GM18868 (cell line): Measurements from ENCODE around the gene SLC38A11.

ENCODE experiments used
- ATAC-seq: cut with Tn5 transposase; IDR thresholded peaks from one replicate; pipeline ENCODE4 v1.9.1; 2021; ENCODE audit warnings: mild to moderate bottlenecking, moderate library complexity; ENCODE audit not compliant: unreplicated experiment

Gene SLC38A11

DNA sequence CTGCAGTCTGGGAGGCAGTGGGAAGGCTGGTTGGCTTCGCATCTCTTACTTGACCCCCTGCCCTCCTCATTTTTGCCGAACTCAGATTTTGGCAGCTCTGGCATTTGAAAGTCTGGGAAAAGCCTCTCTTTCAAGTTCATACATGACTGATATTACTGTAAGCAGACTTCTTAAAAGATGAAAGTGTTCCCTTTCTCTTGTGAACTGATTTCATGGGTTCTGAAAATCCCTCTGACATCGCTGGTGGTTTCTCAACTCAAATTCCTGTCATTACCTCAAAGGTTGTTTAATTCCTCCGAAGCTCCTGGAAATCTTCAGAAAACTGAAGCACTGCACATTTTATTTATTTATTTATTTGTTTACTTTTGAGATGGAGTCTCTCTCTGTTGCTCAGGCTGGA, 16.9 kb upstream of the SLC38A11 start:
- ATAC-seq = no peak

DNA sequence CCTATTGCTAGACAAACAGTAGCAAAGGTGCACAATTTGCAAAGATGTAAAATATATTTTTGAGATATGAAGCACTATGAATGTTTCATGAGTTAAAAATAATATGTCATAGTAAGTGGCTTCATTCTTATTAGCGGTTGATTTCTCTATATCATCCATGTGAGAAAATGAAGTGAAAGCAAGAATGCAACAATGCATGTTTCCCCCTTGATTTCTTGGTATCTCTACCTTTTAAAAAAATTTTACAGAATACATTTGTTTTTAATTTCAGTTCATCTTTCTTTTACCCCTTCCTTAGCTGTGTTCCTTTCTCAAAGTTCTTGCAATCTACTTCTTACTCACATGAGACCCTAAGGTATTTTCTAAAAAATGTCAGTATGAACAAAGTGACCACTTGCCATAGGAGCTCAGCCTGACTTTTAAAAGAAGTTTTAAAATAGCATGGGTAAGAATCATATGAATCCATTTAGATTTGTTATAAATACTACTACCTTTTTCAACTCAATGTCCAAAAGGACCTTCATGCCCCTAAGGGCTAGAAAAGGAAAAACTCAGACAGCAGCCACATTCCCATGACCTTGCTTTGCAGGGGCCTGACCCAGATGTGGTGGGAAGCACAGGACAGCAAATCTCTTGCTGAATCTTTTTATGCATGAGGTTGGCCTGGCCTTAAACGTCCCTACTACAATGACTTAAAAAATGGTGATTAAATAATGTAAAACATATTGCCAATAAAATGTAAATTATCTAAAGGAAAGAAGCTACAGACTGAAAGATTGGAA, 14.8 kb upstream of the SLC38A11 start:
- no peak for ATAC-seq

DNA sequence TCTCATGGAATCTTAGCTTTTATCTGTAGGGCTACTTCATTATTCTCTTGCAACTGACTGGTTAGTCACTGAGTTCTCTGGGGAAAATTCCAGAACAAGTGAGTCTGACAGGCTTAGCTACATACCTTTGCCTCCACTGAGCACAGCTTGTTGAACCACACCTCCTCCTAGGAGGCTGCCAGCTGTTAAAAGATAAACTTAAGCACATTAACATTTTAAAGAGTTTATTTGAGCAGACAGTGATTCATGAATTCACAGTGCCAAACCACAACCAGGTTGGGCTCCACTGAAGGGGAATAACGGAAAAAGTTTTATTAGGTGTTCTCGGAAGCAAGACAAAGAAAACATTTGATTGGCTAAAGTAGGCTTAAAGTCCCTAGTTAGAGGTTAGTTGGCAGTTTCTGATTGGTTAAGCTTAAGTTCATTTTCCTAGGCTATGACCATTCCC, 12.5 kb upstream of the SLC38A11 start:
- ATAC-seq = no peak

DNA sequence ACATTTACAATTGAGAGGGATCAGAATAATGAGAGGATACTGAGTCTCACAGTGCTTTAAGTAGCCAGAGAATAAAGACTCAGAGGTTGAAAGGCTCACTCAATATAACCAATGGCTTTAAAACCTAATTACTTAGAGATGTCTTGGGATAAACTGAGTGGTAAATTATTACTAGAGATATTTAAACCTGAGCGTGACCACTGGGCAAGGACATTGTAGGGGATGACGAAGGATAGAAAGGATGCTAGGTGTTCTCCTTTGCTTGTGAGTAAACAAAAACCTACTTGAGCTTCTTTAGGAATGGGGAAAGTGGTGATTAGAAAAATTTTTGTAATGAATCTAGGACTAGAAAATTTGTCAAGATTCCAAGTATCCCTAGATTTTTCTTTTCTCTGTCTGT, 12.0 kb upstream of the SLC38A11 start:
- ATAC-seq = no peak

DNA sequence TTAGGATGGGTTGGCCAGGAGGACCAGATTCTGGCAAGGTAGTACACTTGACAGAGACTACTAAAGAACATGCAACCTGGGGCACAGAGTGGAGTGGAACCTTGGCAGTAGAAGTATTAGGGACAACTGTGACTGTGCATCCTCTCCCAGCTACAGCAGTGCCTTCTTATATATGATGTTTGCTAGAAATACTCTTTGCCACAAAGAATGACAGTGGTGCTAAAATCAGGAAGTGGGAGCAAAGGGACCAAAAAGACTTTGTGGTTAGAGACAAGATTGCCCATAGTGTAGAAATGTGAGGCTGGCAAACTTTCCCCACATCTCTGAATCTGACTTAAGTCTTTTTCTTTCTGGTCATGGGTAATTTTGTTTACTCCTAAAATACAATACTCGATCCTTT, 9.4 kb upstream of the SLC38A11 start:
- no peak for ATAC-seq

DNA sequence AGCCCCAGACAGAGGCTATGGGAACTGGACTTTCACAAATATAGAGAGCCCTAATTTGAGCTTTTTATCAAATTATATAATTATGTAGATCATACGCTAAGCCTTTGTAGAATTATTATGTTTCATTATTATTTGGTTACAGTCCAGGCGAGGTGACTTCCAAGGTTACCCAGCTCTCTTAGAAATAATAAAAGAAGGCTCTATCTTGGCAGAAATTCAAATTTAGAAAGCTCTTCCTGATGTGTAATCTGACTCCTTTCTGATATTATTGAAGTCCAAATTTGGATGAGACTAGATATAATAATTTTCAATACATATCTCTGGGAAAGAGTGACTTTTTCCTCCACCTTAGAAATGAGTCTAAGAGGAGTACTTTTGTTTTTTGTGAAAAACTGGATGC, 4.8 kb upstream of the SLC38A11 start:
- no peak for ATAC-seq

DNA sequence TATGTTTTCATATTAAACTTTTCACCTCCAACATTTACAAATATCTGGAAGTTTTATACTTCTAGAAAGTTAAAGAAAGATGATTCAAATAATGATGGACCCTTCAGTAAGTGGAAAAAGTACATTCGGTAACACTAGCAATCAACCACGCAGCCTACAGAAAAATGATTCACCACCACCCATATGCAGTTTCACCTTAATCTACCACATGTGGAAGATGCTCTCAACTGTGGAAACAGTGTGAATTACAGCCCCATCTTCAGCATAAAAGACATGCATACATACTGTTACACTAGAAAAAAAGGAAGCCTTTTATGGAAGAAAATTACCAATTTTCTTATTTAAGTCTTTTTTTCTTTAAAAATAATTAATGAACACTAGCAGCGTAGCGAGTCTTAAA, 1.1 kb downstream of the SLC38A11 start:
- no peak for ATAC-seq

DNA sequence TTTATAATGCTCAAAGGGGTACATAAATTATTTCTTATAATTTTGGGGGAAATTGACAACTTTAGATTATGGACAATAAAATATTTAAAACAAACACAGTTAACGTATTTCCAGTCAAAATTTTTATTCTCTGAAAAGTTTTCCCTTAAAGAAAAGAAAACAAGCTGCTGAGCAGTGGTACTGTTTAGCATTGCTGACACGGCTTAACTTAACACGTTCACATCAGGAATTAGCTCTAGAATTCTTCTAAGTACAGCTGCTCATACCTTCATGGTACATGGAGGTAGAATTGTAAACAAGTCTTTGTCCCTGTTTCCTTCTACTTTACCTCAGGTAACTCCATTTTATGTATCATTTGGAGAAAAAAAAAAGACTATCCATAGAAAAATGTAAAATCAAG, 2.0 kb downstream of the SLC38A11 start:
- no peak for ATAC-seq

DNA sequence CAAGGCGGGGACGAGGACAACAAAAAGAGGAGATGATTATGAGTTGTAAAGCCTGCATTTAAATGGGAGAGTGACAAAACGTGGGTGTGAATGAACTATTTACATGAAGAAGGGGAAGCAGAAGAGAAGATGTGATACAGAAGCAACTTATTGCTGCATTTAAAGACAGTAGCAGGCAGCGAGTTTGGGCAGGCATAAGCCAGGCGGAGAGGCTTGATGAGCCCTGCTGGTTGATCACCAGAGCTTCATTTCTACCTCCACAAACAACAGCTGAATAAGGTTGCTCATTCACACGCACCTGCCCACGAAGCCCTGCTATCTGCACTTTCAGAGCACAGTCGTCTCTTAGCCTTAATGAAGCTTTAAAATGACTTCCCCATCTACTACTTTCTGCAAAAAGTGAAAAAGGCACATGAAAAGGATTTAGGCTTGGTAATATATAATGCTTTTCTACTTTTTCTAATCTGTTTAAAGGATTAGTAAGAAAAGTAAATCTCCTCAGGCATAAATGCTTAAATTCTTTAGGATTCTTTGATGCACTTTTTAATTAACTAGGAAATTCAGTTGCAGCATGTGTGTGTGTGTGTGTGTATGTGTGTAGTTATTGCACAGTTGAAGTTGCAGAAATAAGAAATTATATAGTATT, 3.1 kb downstream of the SLC38A11 start:
- ATAC-seq = no peak

DNA sequence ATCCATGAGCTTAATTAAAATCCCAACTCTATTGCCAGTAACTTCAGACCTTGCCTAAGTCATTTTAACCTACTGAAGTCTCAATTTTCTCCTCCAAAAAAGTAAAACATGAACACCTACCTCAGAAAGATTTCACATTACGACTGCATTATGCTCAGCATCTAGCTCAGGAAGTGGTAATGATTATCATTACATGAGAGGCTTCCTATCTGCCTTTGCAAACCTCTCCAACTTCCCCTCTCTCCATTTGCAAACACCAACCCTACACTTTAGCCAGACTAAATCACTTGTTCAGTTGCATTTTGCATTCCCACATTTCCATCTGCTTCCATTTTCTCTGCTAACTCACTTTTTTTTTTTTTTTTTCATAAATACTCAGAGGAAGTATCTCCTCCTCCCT, 6.8 kb downstream of the SLC38A11 start:
- no peak for ATAC-seq

DNA sequence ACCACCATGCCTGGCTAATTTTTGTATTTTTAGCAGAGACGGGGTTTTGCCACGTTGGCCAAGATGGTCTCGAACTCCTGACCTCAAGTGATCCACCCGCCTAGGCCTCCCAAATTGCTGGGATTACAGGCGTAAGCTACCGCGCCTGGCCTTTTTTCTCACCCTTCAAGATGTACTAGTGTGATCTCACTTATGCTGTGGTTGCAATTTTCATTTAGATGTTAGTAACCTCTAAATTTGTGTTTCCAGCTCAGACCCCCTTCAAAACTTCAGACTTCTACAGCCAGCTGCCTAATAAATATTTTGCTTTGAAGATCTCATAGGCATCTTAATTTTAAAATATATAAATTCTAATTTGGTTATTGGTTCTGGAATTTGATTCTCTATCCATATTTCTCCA, 8.0 kb downstream of the SLC38A11 start:
- no peak for ATAC-seq

DNA sequence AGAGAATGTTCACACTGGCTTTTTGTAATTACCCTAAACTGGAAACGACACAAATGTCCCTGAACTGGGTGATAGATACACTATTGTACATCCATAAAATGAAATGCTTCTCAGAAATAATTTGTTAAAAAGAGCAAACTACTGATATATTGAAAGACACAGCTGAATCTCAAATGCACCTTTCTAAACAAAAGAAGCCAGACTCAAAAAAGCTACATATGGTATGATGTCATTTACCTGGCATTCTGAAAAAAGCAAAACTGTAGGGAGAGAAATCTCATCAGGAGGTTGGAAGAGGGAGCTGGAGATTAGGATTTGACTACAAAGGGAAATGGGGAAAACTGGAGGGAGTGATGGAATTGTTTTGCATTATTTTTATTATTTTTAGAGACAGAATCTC, 12.0 kb downstream of the SLC38A11 start:
- no peak for ATAC-seq

DNA sequence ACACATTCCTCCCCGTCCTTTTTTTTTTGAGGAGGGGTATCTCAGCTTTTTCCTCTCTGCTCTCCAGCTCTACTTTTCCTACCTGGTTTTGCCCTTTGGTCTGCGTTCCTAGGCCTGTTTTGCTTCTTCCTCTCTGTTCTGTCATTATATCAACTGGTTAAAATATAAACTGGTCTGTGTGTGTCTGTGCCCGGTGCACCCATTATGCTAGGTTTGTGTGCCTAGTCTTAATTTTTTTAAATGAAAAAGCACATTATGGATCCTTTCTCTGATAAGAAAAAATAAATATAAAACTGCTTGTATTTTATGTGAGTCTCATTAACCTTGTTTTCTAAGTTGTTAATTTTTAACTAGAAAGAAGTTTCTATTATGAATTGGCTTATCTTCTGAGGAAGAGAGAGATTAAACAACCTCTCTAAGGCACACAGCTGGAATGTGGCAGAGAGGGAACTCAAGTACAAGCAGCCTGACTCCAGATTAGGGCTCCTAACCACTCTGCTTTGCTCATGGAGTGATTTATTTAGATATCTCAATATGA, 17.4 kb downstream of the SLC38A11 start:
- no peak for ATAC-seq

DNA sequence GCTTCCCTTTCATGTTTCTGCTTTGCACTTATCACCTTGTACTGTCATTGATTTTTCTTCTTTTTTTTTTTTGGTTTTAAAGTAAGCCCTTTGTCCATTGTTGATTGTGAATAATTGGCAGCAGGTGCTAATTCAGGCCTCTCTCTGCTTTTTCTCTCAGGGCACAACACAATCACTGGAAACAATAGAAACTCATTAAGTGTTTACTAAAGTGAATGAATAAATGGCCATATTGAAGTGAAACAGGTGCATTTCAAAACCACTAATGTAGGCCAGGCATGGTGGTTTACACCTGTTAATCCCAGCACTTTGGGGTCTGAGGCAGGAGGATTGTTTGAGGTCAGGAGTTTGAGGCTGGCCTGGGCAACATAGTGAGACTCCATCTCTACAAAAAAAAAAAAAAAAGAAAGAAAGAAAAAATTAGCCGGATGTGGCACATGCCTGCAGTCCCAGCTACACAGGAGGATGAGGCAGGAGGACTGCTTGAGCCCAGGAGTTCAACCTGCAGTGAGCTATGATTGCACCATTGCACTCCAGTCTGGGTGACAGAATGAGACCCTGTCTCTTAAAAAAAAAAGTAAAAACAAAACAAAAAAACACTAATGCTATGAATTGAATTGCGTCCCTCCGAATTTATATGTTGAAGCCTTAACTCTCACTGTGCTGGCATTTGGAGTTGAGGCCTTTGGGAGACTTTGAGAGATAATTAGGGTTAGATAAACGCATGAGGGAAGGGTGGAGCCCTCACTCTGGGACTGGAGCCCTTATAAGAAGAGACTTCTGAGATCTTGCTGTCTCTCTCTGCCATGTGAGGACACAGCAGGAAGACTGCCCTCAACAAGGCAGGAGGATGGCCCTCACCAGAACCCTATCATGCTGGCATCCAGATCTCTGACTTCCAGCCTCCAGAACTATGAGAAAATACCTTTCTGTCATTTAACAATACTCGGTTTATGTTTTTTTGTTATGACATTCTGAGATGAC, 19.9 kb downstream of the SLC38A11 start:
- no peak for ATAC-seq

DNA sequence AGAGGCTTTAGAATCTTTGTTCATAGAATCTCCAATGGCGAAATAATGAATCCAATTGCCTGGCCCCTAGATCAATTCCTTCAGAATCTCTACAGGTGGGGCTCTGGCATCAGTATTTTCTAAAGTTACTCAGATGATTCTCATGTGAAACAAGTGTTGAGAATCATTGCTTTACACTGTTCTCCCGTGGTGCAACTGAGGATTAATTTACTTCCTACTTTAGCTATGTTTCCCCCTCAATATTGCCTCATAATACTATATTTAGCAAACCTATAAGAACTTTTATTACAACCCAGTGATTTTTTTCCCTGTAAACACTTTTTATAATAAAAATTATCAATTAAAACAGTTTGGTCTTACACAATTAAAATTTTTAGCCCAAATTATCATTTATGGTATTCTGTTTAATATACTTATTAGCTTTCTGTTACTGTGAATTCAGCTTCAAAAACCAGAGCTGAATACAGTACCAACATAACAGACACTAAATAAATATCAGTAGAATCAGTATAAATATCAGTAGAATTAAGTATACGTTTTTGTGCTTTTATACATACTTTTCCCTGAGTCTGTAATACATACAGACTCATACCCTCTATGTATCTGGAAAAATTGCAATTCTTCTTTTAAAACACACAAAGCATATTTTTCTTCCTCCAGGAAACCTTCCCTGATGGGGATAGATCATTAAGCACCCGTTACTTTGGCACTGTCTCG, 20.8 kb downstream of the SLC38A11 start:
- ATAC-seq = no peak

DNA sequence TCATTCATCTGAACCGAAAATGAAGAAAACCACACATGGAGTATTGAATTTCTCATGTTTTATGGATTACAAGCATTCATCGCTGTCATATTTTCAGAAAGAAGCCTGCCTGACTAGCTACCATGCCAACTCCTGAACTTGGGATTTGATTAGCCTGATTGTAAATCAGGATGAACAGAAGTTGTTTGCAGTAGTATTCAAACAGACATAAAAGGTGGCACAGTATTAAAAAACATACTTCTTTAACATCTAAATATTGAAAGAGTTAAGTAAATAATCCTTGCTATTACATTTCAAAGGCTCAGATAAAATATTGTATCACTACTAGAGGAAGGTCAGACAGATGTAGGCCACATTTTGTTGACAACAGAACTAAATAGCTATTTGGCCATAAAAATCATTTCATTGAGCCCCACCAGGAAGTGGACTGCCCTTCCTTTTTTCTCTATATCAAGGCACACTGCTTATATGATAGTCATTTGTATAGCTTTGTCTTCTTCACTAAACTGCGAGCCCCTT, 21.6 kb downstream of the SLC38A11 start:
- no peak for ATAC-seq

DNA sequence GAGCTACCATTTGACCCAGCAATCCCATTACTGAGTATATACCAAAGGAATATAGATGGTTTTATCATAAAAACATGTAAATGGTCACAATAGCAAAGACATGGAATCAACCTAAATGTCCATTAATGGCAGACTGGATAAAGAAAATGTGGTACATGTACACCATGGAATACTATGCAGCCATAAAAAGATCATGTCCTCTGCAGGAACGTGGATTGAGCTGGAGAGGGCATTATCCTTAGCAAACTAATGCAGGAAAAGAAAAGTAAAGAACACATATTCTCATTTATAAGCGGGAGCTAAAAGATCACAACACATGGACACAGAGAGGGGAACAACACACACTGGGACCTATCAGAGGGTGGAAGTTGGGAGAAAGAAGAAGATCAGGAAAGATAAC, 22.9 kb downstream of the SLC38A11 start:
- ATAC-seq = no peak

DNA sequence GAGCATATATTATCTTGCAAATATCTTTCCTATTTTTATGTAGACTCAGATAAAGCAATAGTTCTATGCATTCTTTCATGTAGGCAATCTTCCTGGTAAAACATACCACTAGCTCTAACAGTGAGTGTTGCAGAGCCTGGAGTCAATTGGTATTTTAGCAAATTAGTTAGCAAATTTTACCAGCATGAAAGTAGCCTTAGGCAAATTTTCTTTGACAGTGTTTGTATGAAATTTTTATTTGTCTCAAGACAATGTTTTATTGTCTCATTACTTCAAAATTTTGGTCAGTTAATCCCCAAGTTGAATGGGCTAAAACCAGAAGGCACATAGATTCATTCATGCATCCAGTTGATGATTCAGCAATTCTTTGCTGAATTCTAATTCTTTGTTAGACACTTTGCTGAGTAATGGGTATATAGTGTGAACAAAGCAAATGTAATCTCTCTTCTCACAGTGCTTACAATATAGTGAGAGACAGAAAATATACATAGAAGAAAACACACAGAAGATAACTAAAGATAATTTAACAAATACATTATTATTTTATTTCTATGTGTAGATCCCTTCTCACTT, 27.1 kb downstream of the SLC38A11 start:
- no peak for ATAC-seq

DNA sequence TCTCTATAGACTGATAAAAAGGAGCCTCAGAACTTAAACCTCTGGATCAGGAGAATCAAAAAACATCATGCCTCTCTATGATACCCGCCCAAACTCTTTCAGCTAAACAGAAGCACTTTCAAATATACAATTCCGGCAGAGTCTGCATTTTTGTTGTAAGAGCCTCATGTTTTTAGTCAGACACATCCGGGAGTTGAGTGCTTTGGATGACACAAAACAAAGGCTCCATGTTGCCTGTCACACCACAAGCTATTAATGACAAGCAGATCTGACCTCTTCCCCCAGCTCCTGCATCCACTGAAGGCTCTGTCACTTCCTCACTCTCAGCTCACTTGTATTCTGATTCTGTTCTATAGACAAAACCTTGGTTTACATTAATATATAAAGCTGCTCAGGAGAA, 33.2 kb downstream of the SLC38A11 start:
- no peak for ATAC-seq

DNA sequence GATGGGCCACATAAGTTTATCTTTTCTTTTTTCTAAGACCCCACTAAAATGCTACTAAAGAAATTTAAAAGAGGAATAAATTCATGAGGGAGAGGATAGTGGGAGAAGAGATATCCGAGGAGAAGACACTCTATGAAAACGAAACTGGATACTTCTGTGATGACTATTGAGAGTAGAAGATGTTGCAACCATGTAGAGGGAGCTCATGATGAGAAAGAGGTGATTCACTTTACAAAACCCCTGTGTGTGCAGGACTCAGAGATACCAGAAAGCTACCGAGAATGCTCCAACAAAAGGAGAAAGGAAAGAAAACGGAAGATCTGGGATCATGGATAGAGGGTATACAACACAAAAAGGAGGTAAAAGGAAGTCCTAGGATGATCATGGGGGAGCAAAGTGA, 34.9 kb downstream of the SLC38A11 start:
- no peak for ATAC-seq
